Activated naive CD4-positive, alpha-beta T cell treated with anti-CD3 and anti-CD28 coated beads for 36 hours (primary cell): ENCODE data around the gene NKAIN2. TPM values are rescaled to one million over a fixed set of nuclear protein-coding genes. Genes with fewer than 3 reads are reported as not detected.
"Not testable (repeated sequence)": the region's sequence is repeated elsewhere in the genome, so short reads cannot be mapped to it uniquely, and the experiment has no call there.

Source experiments
- CTCF ChIA-PET: fragments of 350-600 bp; sonication (Branson Sonifier 250); formaldehyde crosslinking; loops from one replicate; lab custom pipeline; 2021; ENCODE audit warnings: antibody characterized with exemption; lab: Charles Lee
- DNase-seq: peaks from one replicate; pipeline ENCODE4 v3.0.0-alpha.2; 2020
- H3K27ac Mint-ChIP-seq: one replicate; pipeline ENCODE4 v1.8.0; 2021; ENCODE audit warnings: mild to moderate bottlenecking, mixed read lengths
- H3K27me3 Mint-ChIP-seq: one replicate; pipeline ENCODE4 v1.8.0; 2021; ENCODE audit warnings: low read depth, mixed read lengths
- H3K36me3 Mint-ChIP-seq: one replicate; pipeline ENCODE4 v1.8.0; 2021; ENCODE audit warnings: low read depth, mixed read lengths
- H3K4me1 Mint-ChIP-seq: one replicate; pipeline ENCODE4 v1.8.0; 2021; ENCODE audit warnings: low read depth, mixed read lengths
- H3K4me3 Mint-ChIP-seq: one replicate; pipeline ENCODE4 v1.8.0; 2021; ENCODE audit warnings: mild to moderate bottlenecking, moderate library complexity, mixed read lengths
- H3K9me3 Mint-ChIP-seq: one replicate; pipeline ENCODE4 v1.8.0; 2021; ENCODE audit warnings: mixed read lengths
- intact Hi-C: fragments of 100-400 bp; cut with micrococcal nuclease; formaldehyde crosslinking; loops from one replicate; pipeline ENCODE4 v1.15.1; 2023
- total RNA-seq, 2 experiments: library from RNA; stranded (reverse); gene quantifications; one replicate each; pipeline ENCODE4 v1.2.3, GENCODE V29; 2021

The NKAIN2 gene
- total RNA-seq, 2 experiments from 2014 or later = not detected

GRCh38 chr6:124233221-124233620 lies 429.6 kb downstream of the NKAIN2 start:
- H3K27ac Mint-ChIP-seq = no peak overlapping the region
- CTCF ChIA-PET = no interaction called here
- H3K4me3 Mint-ChIP-seq = no peak overlapping the region
- no peaks in the 10 kb centered on the region for H3K36me3 Mint-ChIP-seq
- no peaks in the 10 kb centered on the region for H3K27me3 Mint-ChIP-seq
- peaks cover 8% of the 10 kb centered on the region for H3K9me3 Mint-ChIP-seq
- DNase-seq = no peak
- intact Hi-C loops = no loop called here
- H3K4me1 Mint-ChIP-seq = no peaks in the 10 kb centered on the region

DNA sequence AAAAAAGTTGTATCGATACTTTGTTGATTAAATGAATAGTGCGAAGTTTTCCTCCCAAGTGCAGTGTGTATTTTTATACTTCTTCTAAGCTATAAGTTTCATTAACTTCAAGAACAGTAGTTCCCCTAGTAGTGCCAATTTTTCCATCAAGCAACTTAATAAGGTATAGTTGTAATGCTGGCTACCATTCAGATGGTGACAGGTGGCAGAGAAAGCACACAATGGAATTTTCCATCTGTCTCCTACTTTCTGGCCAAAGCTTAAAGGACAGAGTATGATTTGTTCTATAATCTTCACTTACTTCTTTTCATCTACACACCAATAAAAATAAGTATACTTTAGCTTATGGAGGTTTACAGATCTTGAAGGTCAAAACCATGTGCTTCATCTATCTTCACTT lies 431.1 kb downstream of the NKAIN2 start:
- no peak overlapping the region for H3K4me3 Mint-ChIP-seq
- no peaks in the 10 kb centered on the region for H3K4me1 Mint-ChIP-seq
- no peak overlapping the region for H3K27ac Mint-ChIP-seq
- DNase-seq = no peak
- H3K36me3 Mint-ChIP-seq = no peaks in the 10 kb centered on the region
- intact Hi-C loops = no loop called here
- no peaks in the 10 kb centered on the region for H3K27me3 Mint-ChIP-seq
- peaks cover 6% of the 10 kb centered on the region for H3K9me3 Mint-ChIP-seq
- CTCF ChIA-PET = no interaction called here

GRCh38 chr6:124237911-124238310 lies 434.2 kb downstream of the NKAIN2 start:
- intact Hi-C loops = no loop called here
- CTCF ChIA-PET = interaction anchor here (0.6 kb wide), 1 partner anchor 129 kb away, joined by 4 read pairs; no protein-coding TSS in a partner anchor
- H3K9me3 Mint-ChIP-seq = peaks cover 11% of the 10 kb centered on the region
- H3K36me3 Mint-ChIP-seq = no peaks in the 10 kb centered on the region
- no peaks in the 10 kb centered on the region for H3K4me1 Mint-ChIP-seq
- no peaks in the 10 kb centered on the region for H3K27me3 Mint-ChIP-seq
- H3K27ac Mint-ChIP-seq = no peak overlapping the region
- DNase-seq = no peak
- no peak overlapping the region for H3K4me3 Mint-ChIP-seq

DNA sequence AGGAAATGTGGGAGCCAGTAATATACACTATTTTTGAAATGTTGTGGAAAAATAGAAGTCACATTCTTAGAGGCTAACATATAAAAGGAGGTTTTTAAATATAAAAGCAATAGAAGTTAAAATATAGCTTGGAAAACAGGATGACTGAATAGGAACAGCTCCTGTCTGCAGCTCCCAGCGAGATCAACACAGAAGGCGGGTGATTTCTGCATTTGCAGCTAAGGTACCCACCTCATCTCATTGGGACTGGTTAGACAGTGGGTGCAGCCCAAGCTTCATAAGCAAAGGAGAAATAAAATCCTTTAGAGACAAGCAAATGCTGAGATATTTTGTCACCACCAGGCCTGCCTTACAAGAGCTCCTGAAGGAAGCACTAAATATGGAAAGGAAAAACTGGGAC lies 434.7 kb downstream of the NKAIN2 start:
- H3K4me3 Mint-ChIP-seq, H3K36me3 Mint-ChIP-seq, intact Hi-C loops, H3K27me3 Mint-ChIP-seq, DNase-seq, H3K27ac Mint-ChIP-seq, H3K4me1 Mint-ChIP-seq: not testable (repeated sequence)
- H3K9me3 Mint-ChIP-seq = peaks cover 13% of the 10 kb centered on the region
- CTCF ChIA-PET = interaction anchor here (0.6 kb wide), 1 partner anchor 128 kb away, joined by 4 read pairs; no protein-coding TSS in a partner anchor

DNA sequence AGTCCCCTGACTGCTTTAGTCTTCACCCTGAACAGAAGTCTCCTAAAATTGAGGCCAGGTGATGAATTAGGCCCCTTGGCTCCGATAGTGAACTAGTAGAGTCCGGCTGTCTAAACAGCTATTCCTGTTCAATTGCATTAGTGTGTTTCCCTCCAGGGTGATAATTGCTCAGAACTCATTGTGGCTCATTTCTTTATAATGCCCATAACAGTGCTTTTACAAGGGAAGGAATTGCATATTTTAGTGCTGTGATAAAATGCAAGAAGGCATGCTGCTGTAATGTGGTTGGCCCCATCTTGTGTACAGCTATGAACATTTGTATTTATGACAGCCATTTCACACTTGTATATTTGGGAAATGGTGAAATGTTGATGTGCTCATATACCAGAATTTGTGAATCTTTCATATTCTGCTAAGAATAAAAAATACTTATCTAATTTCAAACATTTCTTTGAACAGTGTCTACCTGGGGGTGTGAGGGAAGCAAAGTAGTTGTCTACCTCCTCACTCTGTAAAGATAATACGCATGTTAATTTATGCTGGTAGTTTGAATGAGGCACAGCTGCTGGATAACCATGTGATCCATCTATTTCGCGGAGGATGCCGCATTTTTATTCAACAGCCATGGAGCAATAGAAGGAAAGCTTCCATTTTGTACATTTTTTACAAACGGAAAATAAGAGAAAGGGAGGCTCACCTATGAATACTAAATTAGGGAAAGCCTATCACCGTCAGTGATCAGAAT lies 451.4 kb downstream of the NKAIN2 start:
- no peaks in the 10 kb centered on the region for H3K36me3 Mint-ChIP-seq
- CTCF ChIA-PET = no interaction called here

DNA sequence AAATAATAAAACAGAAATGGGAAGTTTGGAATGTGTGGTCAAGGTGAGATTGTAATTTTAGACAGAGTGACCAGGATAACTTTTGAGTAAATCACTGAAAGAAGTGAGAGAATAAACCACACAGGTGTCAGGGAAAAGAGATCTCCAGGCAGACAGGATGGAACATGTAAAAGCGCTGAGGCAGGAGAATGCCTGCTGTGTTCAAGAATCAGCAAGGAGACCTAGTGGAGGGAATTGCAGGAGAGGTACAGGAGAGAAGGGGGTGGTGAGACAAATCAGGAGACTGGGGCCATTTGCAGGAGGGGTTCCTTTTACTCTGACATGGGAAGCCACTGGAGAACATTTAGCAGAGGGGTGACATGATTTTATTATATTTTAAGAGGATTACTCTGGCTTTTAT lies 456.7 kb downstream of the NKAIN2 start:
- Mint-ChIP-seq H3K4me3 (no peak overlapping the region), H3K4me1 (no peaks in the 10 kb centered on the region), H3K9me3 (no peaks in the 10 kb centered on the region), H3K27me3 (no peaks in the 10 kb centered on the region), H3K36me3 (no peaks in the 10 kb centered on the region), H3K27ac (no peak overlapping the region)
- intact Hi-C loops = no loop called here
- DNase-seq = no peak
- CTCF ChIA-PET = no interaction called here

More for the DNA sequence above, 451.4 kb downstream of the NKAIN2 start:
- no peak overlapping the region for H3K27ac Mint-ChIP-seq
- no peaks in the 10 kb centered on the region for H3K4me1 Mint-ChIP-seq
- H3K9me3 Mint-ChIP-seq = peaks cover 1% of the 10 kb centered on the region
- no peaks in the 10 kb centered on the region for H3K27me3 Mint-ChIP-seq
- intact Hi-C loops = no loop called here
- DNase-seq = no peak
- H3K4me3 Mint-ChIP-seq = no peak overlapping the region

GRCh38 chr6:124269733-124270132 lies 466.1 kb downstream of the NKAIN2 start:
- Mint-ChIP-seq H3K9me3 (peaks cover 3% of the 10 kb centered on the region), H3K27me3 (no peaks in the 10 kb centered on the region), H3K27ac (no peak overlapping the region), H3K4me1 (no peaks in the 10 kb centered on the region), H3K4me3 (no peak overlapping the region), H3K36me3 (no peaks in the 10 kb centered on the region)
- intact Hi-C loops = no loop called here
- DNase-seq = no peak
- CTCF ChIA-PET = no interaction called here

DNA sequence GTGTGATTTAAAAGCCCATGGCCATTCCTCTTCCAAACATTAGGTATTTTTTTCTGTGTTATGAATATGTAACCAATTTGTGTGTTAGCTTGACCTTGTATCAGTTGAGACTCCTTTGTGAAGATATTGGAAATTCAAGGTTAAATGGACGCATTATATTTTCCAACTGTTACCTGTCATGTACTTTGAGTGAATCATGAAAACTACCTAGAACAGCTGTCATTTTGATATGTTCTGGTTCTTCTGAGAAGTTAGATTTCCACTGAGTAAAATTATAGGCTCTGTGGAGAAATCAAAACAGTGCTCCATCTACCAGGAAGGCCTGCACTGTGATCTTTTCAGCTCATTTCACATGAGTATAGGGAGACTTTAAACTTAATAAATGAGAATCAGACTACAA lies 470.0 kb downstream of the NKAIN2 start:
- H3K4me1 Mint-ChIP-seq = no peaks in the 10 kb centered on the region
- no peaks in the 10 kb centered on the region for H3K27me3 Mint-ChIP-seq
- no peak for DNase-seq
- no peaks in the 10 kb centered on the region for H3K36me3 Mint-ChIP-seq
- H3K27ac Mint-ChIP-seq = no peak overlapping the region
- CTCF ChIA-PET = no interaction called here
- H3K9me3 Mint-ChIP-seq = peaks cover 3% of the 10 kb centered on the region
- H3K4me3 Mint-ChIP-seq = no peak overlapping the region
- intact Hi-C loops = no loop called here

DNA sequence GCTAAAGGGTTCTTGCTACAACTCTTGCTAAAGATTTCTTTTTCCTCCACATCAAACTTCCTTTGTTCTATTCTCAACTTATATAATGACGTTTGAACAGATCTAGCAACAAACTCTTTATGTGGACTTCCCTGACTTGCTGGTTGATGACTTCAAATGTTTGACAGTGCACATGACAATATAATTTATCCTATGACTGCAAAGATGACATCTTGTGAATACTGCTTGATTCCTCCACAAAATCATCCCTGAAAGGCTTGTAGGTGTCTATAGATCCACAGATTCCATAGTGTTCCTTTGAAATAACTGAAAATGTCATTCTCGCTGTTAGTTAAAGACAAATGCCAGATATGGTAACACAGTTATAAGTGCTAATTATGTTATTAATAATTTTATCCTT lies 478.9 kb downstream of the NKAIN2 start:
- Mint-ChIP-seq H3K27ac (no peak overlapping the region), H3K9me3 (peaks cover 2% of the 10 kb centered on the region), H3K36me3 (no peaks in the 10 kb centered on the region), H3K27me3 (no peaks in the 10 kb centered on the region), H3K4me1 (no peaks in the 10 kb centered on the region), H3K4me3 (no peak overlapping the region)
- intact Hi-C loops = no loop called here
- DNase-seq = no peak
- CTCF ChIA-PET = no interaction called here

DNA sequence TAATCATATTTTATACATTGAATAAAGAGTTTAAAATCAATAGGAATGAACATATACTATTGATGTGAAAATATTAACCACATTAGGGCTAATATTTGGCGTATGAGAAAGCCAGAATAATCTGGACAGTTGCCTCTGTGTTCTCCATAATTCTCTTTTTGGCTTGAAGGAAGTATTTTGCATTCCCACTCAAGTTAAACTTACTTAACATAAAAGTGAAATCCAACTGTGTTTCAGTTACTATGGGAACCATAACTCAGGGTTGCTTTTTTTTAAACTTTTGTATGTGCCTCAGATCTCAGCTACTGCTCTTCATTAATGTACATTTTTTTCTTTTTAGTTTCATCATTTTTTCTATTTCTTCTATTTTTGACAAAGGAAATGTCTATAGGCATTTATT lies 479.8 kb downstream of the NKAIN2 start:
- H3K9me3 Mint-ChIP-seq = peaks cover 2% of the 10 kb centered on the region
- intact Hi-C loops = no loop called here
- CTCF ChIA-PET = no interaction called here
- H3K4me1 Mint-ChIP-seq = no peaks in the 10 kb centered on the region
- no peak for DNase-seq
- H3K27me3 Mint-ChIP-seq = no peaks in the 10 kb centered on the region
- H3K27ac Mint-ChIP-seq = no peak overlapping the region
- H3K4me3 Mint-ChIP-seq = no peak overlapping the region
- no peaks in the 10 kb centered on the region for H3K36me3 Mint-ChIP-seq

DNA sequence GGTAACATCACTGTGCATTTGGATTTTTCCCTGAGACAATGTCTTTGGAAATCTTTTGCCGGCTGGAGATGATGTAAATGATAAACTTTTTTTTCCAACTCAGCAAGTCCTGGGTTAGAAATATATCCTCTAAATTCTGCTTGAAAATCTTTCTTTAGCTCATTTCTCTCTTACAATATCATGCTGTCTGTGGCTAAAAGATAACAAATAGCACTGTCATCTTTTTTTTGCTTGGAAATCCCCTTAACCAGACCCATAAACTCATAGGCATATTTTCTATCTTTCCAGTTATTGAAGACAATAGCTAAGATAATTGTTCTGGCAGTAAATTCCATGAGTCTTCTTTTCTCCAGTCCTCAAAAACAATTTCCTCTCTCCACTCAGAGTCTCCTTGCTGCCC lies 481.5 kb downstream of the NKAIN2 start:
- H3K4me1 Mint-ChIP-seq = no peaks in the 10 kb centered on the region
- no peak for DNase-seq
- no peak overlapping the region for H3K4me3 Mint-ChIP-seq
- intact Hi-C loops = no loop called here
- CTCF ChIA-PET = no interaction called here
- no peaks in the 10 kb centered on the region for H3K36me3 Mint-ChIP-seq
- peaks cover 2% of the 10 kb centered on the region for H3K9me3 Mint-ChIP-seq
- no peak overlapping the region for H3K27ac Mint-ChIP-seq
- no peaks in the 10 kb centered on the region for H3K27me3 Mint-ChIP-seq

GRCh38 chr6:124294574-124295200 lies 491.0 kb downstream of the NKAIN2 start:
- Mint-ChIP-seq H3K9me3 (no peaks in the 10 kb centered on the region), H3K27me3 (no peaks in the 10 kb centered on the region), H3K4me3 (no peak overlapping the region), H3K4me1 (no peaks in the 10 kb centered on the region), H3K36me3 (no peaks in the 10 kb centered on the region), H3K27ac (no peak overlapping the region)
- no peak for DNase-seq
- CTCF ChIA-PET = no interaction called here
- intact Hi-C loops = no loop called here

DNA sequence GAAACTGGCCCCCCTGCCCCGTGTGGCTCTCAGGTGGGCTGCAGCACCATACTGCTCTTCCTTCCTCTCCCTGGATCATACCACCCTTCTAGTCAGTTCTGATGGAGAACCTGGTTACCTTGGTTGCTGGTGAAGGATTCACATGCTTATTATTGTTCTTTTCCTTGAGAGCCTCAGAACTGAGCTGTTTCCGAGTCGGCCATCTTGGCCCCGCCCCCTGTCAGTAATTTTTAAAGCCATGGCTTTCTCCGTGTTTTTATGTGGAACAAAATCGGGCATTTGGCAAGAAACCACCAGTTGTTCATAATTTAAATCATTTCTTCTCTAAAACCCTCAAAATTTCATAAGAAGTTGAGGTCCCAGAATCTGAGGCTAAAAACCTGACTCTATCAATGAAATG lies 493.8 kb downstream of the NKAIN2 start:
- no peaks in the 10 kb centered on the region for H3K27me3 Mint-ChIP-seq
- DNase-seq = no peak
- H3K9me3 Mint-ChIP-seq = no peaks in the 10 kb centered on the region
- H3K4me1 Mint-ChIP-seq = no peaks in the 10 kb centered on the region
- H3K36me3 Mint-ChIP-seq = no peaks in the 10 kb centered on the region
- CTCF ChIA-PET = no interaction called here
- intact Hi-C loops = no loop called here
- H3K27ac Mint-ChIP-seq = no peak overlapping the region
- H3K4me3 Mint-ChIP-seq = no peak overlapping the region
